HCT116 (cell line): ENCODE measurements around the gene ORM1.

Experiments used
- CBX3 ChIP-seq: IDR thresholded peaks from 2 replicates; pipeline ENCODE4 v1.6.1; 2012; ENCODE audit warnings: low read depth
- CEBPB ChIP-seq: IDR thresholded peaks from 2 replicates; pipeline ENCODE4 v1.6.1; 2012; ENCODE audit warnings: low read depth
- CTCF ChIP-seq, 3 experiments: fragments of 200-600 bp in 1 of 3; sonication (generic) in 1 of 3; IDR thresholded peaks in 2 of 3; conservative IDR thresholded peaks in 1 of 3; 2 replicates each; pipeline ENCODE4 v1.5.1; 2012 to 2017; ENCODE audit warnings: low read depth in 2 of 3, low read length in 2 of 3, antibody characterized with exemption in 1 of 3, borderline replicate concordance in 1 of 3, control low read depth in 1 of 3, mild to moderate bottlenecking in 1 of 3, mixed read lengths in 1 of 3, mixed run types in 1 of 3, moderate library complexity in 1 of 3; ENCODE audit not compliant: insufficient read depth in 1 of 3
- EZH2 ChIP-seq: fragments of 200-600 bp; sonication (generic); IDR thresholded peaks from 2 replicates; pipeline ENCODE4 v1.6.1; 2017; ENCODE audit warnings: antibody characterized with exemption, mixed run types
- JUND ChIP-seq: IDR thresholded peaks from 2 replicates; pipeline ENCODE4 v1.6.1; 2012
- POLR2A ChIP-seq: IDR thresholded peaks from 2 replicates; pipeline ENCODE4 v1.7.0; 2011; ENCODE audit warnings: borderline replicate concordance; ENCODE audit not compliant: insufficient read depth, insufficient read length; ENCODE audit errors: extremely low read depth
- POLR2AphosphoS5 ChIP-seq: IDR thresholded peaks from 2 replicates; pipeline ENCODE4 v1.6.1; 2011; ENCODE audit warnings: mild to moderate bottlenecking, low read depth, low read length, moderate library complexity
- SP1 ChIP-seq: IDR thresholded peaks from 2 replicates; pipeline ENCODE4 v1.6.1; 2012; ENCODE audit warnings: low read depth

- TF ChIP-seq CTCF (IDR thresholded peaks at IDR 0.05 in 2 of 3, conservative IDR thresholded peaks at IDR 0.05 in 1 of 3; ENCODE audit: borderline replicate concordance in 1 of 3, insufficient read depth in 1 of 3, low read depth in 2 of 3, low read length in 2 of 3) = no peak
- no peak for TF ChIP-seq POLR2A
- no peak for TF ChIP-seq POLR2AphosphoS5
- TF ChIP-seq JUND = no peak
- TF ChIP-seq SP1 = no peak
- TF ChIP-seq EZH2 = no peak
- TF ChIP-seq CEBPB = no peak
- TF ChIP-seq CBX3 = no peak
These were observed 47.5 kb downstream of the ORM1 start for GRCh38 chr9:114370251-114370967.
